Stomach (tissue), 4 donors: Measurements from ENCODE around the gene IQCN.

ENCODE experiments used
- CTCF ChIP-seq, 7 experiments: fragments of 450-650 bp in 4 of 7; fragments of 200-600 bp in 3 of 7; sonication (generic) in 3 of 7; IDR thresholded peaks; one replicate each; pipeline ENCODE4 v1.5.1; 2016 to 2019; ENCODE audit warnings: antibody characterized with exemption in 7 of 7, control low read depth in 2 of 7, mild to moderate bottlenecking in 1 of 7
- POLR2A ChIP-seq, 4 donors: fragments of 450-650 bp; IDR thresholded peaks; one replicate each; pipeline ENCODE4 v1.6.1; 2016; ENCODE audit warnings: antibody characterized with exemption in 4 of 4, control low read depth in 2 of 4, mild to moderate bottlenecking in 1 of 4, moderate library complexity in 1 of 4
- POLR2AphosphoS5 ChIP-seq, 3 donors: sonication (generic); formaldehyde crosslinking; IDR thresholded peaks; one replicate each; pipeline ENCODE4 v1.6.1; 2016; ENCODE audit warnings: antibody characterized with exemption in 3 of 3

DNA sequence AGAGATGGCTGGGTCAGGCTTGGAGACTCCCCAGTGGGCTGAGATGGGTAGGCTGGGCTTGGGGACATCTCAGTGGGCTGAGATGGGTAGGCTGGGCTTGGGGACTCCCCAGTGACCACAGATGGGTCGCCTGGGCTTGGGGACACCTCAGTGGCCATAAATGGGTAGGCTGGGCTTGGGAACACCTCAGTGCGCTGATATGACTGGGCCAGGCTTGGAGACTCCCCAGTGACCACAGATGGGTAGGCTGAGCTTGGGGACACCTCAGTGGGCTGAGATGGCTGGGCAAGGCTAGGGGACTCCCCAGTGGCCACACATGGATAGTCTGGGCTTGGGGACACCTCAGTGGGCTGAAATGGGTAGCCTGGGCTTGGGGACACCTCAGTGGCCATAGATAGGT, 12.8 kb downstream of the IQCN start:
- TF ChIP-seq CTCF (IDR thresholded peaks at IDR 0.05) (no peak), POLR2A (IDR thresholded peaks at IDR 0.05) (no peak), POLR2AphosphoS5 (IDR thresholded peaks at IDR 0.05) (no peak)
